ENCODE data around the gene ZNF423.

The ZNF423 gene

DNA sequence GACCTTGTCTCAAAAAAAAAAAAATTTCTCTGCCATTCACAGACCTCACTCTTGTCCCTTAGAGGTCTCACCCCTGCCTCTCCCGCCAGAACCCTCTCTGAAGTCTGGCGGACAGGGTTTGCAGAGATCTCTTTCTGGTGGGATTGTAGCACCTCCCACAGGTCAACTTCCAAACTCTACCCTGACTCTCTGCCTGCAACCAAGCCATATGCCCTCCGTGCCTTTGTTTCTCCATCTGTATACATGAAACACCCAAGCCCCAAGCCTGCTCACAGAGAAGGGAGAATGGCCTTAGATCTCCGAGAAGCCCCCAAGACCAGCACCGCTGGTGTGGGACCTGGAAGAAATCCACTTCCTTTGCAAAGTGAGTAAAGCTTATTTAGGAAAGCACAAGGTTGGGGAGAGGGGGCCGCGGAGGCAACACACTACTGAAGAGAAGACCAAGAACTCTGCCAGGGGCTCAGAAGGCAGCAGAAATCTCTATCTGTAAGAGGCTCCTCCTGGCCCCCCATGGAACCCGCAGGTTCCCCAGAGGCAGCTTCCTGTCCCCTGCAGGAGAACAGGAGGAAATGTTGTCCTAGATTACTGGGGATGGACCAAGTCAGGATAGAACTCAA lies 262.4 kb downstream of the ZNF423 start:
- H3K36me3 Mint-ChIP-seq (ENCODE audit: low read depth): peaks cover 9% of the 10 kb centered on the region
- peaks cover 70% of the 10 kb centered on the region for H3K4me1 Mint-ChIP-seq
- no peak for DNase-seq
- H3K27ac Mint-ChIP-seq: no peak overlapping the region
- peaks cover 5% of the 10 kb centered on the region for H3K9me3 Mint-ChIP-seq
- H3K27me3 Mint-ChIP-seq (ENCODE audit: low read depth, poor library complexity): peaks cover 3% of the 10 kb centered on the region
- TF ChIP-seq, protein P1, sequence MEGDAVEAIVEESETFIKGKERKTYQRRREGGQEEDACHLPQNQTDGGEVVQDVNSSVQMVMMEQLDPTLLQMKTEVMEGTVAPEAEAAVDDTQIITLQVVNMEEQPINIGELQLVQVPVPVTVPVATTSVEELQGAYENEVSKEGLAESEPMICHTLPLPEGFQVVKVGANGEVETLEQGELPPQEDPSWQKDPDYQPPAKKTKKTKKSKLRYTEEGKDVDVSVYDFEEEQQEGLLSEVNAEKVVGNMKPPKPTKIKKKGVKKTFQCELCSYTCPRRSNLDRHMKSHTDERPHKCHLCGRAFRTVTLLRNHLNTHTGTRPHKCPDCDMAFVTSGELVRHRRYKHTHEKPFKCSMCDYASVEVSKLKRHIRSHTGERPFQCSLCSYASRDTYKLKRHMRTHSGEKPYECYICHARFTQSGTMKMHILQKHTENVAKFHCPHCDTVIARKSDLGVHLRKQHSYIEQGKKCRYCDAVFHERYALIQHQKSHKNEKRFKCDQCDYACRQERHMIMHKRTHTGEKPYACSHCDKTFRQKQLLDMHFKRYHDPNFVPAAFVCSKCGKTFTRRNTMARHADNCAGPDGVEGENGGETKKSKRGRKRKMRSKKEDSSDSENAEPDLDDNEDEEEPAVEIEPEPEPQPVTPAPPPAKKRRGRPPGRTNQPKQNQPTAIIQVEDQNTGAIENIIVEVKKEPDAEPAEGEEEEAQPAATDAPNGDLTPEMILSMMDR (IDR thresholded peaks at IDR 0.05): no peak
- H3K4me3 Mint-ChIP-seq: no peak overlapping the region

DNA sequence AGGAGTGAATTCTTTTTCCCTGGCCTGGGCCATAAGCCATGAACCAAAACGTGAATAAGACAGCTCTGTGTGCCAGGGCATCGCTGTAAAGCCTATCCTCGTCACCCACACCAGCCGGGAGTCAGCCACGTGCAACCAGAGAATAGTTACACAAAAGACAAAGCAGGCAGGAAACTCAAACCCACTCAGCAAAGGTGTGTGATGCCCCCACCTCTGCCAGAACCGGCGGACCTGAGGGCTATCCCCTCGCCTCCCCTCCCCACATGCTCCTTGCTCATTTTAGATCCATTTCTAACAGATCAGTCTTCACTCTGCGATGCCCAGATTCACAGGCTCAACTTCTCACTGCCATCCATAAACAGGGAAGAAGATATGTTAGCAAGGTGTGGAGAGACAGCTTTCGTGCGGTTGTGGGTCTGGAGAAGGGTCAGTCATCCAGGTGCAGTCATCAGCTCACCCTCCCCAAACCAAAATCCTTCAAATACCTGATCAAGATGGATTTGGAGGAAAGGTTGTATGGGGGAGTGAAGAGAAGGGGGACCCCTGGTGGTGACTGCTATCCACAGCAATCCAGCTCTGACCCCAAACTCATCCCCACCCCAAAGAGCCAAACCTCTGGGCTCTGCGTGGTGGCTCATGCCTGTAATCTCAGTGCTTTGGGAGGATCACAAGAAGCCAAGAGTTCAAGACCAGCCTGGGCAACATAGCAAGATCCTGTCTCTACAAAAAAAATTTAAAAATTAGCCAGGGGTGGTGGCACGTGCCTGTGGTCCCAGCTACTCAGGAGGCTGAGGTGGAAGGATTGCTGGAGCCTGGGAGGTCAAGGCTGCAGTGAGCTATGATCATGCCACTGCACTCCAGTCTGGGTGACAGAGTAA lies 263.1 kb downstream of the ZNF423 start:
- H3K27me3 Mint-ChIP-seq (ENCODE audit: low read depth, poor library complexity): peaks cover 3% of the 10 kb centered on the region
- H3K27ac Mint-ChIP-seq: no peak overlapping the region
- H3K4me1 Mint-ChIP-seq: peaks cover 67% of the 10 kb centered on the region
- H3K36me3 Mint-ChIP-seq (ENCODE audit: low read depth): peaks cover 9% of the 10 kb centered on the region
- peaks cover 5% of the 10 kb centered on the region for H3K9me3 Mint-ChIP-seq
- peak; percentile 60 for DNase-seq
- no peak overlapping the region for H3K4me3 Mint-ChIP-seq
- TF ChIP-seq, protein P1 (IDR thresholded peaks at IDR 0.05): peak; percentile 81

DNA sequence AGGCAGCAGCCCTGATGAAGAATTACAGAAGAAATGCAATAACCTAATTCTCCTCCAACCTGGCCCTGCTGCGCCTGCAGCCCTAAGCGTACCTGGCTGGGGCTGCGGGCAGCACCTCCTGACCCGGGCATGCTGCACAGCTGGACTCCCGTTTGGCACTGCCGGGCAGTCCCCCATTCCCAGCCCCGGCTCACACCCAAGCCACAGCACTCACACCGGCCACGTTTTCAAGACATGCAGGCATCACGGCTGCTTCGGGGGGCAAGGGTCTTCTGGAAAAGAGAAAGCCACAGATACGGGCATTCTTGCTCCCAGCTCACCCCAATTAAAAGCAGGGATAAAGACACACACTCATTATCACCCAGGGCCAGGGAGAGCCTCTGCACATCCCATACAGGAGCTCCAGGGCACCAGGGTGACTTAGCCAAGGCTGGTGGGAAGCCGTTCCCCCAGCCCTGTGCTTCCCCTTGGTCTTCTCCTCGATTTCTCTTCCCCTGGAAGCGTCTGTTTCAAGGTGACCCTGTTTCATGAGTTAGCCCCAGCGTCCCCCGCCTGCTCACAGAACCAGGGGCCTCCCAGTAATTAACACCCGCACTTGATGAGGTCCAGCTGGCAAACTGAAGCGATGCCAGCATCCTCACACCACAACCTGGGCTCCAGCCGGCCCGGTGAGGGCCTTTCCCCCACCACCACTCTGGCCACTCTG lies 265.6 kb downstream of the ZNF423 start:
- TF ChIP-seq, protein P1 (IDR thresholded peaks at IDR 0.05): no peak
- H3K4me1 Mint-ChIP-seq: peaks cover 66% of the 10 kb centered on the region
- no peak overlapping the region for H3K4me3 Mint-ChIP-seq
- no peak overlapping the region for H3K27ac Mint-ChIP-seq
- H3K36me3 Mint-ChIP-seq (ENCODE audit: low read depth): peaks cover 9% of the 10 kb centered on the region
- H3K9me3 Mint-ChIP-seq: peaks cover 5% of the 10 kb centered on the region
- H3K27me3 Mint-ChIP-seq (ENCODE audit: low read depth, poor library complexity): peaks cover 3% of the 10 kb centered on the region
- no peak for DNase-seq

DNA sequence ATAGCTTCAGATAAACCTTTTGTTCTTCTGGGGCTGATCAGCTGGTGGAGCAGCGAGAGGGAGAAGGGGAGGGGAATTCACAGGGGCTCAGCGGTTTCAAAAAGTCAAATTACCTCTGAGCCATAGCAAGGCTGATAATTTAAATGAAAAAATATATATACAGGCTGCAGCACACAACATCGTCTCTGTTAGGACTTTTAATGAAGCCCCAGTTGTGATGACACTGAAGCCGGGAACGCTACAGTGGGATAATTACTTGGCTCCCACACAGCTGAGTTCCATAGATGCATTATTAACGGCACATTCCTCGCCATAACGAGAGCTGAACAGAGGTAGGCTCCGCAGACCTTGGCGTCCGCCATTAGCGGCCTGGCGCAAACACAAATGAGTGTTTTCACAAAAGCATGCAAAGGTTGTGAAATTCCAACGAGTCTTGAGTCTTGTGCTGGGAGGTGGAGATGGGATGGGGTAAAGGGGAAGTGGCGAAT lies 266.3 kb downstream of the ZNF423 start:
- Mint-ChIP-seq H3K4me1 (peaks cover 66% of the 10 kb centered on the region), H3K27me3 (ENCODE audit: low read depth, poor library complexity) (peaks cover 3% of the 10 kb centered on the region), H3K36me3 (ENCODE audit: low read depth) (peaks cover 9% of the 10 kb centered on the region), H3K4me3 (no peak overlapping the region), H3K9me3 (peaks cover 5% of the 10 kb centered on the region), H3K27ac (no peak overlapping the region)
- TF ChIP-seq, protein P1 (IDR thresholded peaks at IDR 0.05): no peak
- no peak for DNase-seq

DNA sequence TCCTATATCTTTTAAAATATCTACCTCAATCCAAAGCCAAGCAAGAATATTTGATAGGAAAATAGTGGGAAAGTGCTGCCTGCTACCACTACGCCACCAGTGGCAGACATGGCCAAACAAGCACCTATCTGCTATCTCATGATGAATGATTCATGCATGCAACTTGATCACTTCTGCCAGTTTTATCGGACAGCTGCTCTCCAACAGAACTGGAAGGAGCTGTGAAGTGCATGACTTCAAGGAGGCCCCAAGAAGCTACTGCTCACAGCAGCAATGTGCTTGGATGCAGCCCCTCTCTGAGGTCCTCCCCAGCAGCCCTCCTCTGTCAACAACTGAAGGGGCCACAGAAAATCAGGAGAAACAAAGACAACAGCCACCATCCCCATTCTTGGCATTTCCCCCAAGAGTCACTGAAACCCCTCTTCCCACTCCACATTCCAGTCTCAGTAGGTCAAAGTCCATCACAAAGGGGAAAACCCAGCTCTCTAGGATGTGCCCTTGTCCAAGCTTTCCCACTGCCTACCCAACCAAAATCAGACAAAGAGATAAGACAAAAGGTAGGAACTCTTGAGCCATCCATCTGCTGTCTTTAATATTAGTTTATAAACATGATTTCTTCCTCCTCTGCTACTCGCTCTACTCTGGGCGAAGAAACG lies 267.1 kb downstream of the ZNF423 start:
- TF ChIP-seq, protein P1 (IDR thresholded peaks at IDR 0.05): no peak
- Mint-ChIP-seq H3K4me1 (peaks cover 63% of the 10 kb centered on the region), H3K9me3 (peaks cover 5% of the 10 kb centered on the region), H3K27ac (peak overlapping the region; percentile 39), H3K36me3 (ENCODE audit: low read depth) (peaks cover 9% of the 10 kb centered on the region), H3K27me3 (ENCODE audit: low read depth, poor library complexity) (peaks cover 3% of the 10 kb centered on the region), H3K4me3 (no peak overlapping the region)
- DNase-seq: no peak

Data from nephron progenitor cell (in vitro differentiated cells).